NT2/D1 (cell line): ENCODE measurements around the gene COMMD2.

Experiments used
- DNase-seq: peaks from one replicate; pipeline ENCODE4 v3.0.0-alpha.2; 2011; ENCODE audit warnings: low read depth, low spot score
- H3K27me3 ChIP-seq: 2 replicates; pipeline ENCODE4 v1.6.0; 2011; ENCODE audit warnings: mild to moderate bottlenecking; ENCODE audit not compliant: insufficient read length, insufficient read depth
- H3K36me3 ChIP-seq: 2 replicates; pipeline ENCODE4 v1.6.1; 2011; ENCODE audit warnings: mild to moderate bottlenecking, low read length, mixed read lengths; ENCODE audit not compliant: insufficient read depth, insufficient read length
- H3K4me1 ChIP-seq: 2 replicates; pipeline ENCODE4 v1.5.1; 2011; ENCODE audit not compliant: insufficient read depth, insufficient read length
- H3K4me3 ChIP-seq: 2 replicates; pipeline ENCODE4 v1.5.1; 2011; ENCODE audit warnings: low read depth; ENCODE audit not compliant: insufficient read length
- H3K9ac ChIP-seq: 2 replicates; pipeline ENCODE4 v1.6.0; 2011; ENCODE audit warnings: low read depth; ENCODE audit not compliant: insufficient read length
- H3K9me3 ChIP-seq: 2 replicates; pipeline ENCODE4 v1.5.1; 2011; ENCODE audit warnings: mild to moderate bottlenecking, low read length; ENCODE audit not compliant: insufficient read depth
- SUZ12 ChIP-seq: IDR thresholded peaks from 2 replicates; pipeline ENCODE4 v1.6.1; 2011; ENCODE audit not compliant: insufficient read length, insufficient read depth; ENCODE audit errors: extremely low read depth
- YY1 ChIP-seq: IDR thresholded peaks from 2 replicates; pipeline ENCODE4 v1.6.1; 2011; ENCODE audit not compliant: insufficient read length, insufficient read depth
- ZNF274 ChIP-seq: IDR thresholded peaks from 2 replicates; pipeline ENCODE4 v1.6.1; 2011; ENCODE audit warnings: mild to moderate bottlenecking, low read depth, low read length

The COMMD2 gene

DNA sequence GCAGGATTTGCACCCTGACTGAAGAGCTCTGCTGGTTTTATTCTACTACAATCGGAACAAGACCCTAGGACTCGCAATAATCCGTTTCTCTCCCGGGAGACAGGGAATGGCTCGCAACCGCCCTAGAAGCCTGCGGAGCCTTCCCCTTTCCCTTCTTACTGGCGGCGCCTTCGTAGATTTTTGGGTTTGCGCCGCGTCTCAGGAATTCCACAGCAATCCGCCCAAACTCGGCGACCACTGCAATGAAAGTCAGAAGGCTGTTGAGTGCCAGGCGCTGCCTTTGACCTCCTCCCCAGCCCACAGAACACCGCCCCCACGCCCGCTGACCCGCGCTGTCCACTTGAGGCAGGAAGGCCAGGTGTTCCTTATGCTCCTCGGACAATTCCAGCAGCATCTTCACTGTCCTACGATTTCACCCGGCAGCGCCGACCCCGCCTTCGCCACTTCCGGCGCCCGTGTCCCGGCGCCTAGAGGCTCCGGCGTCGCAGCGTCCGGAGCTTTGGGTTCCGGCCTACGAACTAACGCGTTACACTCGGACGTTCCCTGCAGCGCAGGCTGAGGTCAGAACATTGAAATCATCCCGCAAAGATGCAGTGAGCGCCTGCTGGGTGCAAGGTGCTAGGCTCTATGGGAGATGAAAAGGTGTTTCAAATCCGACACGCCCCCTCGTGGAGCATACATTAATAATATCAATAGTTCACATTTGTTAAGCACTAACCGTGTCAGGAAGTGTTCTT, at the start of gene COMMD2:
Gene COMMD2, minus strand, starts transcription at position 439 of the 737 bp plus-strand sequence. Its CDS starts 45 bp downstream, at position 394.
- TF ChIP-seq SUZ12 (no peak), ZNF274 (no peak)
- peak within 1 kb of the TSS; percentile 96 for H3K9ac ChIP-seq
- no peaks in the 10 kb centered on the region for H3K27me3 ChIP-seq
- DNase-seq, result peak; percentile 81
- peaks cover 40% of the 10 kb centered on the region for H3K36me3 ChIP-seq
- no peaks in the 10 kb centered on the region for H3K4me1 ChIP-seq
- H3K9me3 ChIP-seq, result no peaks in the 10 kb centered on the region
- peak within 1 kb of the TSS; percentile 92 for H3K4me3 ChIP-seq

DNA sequence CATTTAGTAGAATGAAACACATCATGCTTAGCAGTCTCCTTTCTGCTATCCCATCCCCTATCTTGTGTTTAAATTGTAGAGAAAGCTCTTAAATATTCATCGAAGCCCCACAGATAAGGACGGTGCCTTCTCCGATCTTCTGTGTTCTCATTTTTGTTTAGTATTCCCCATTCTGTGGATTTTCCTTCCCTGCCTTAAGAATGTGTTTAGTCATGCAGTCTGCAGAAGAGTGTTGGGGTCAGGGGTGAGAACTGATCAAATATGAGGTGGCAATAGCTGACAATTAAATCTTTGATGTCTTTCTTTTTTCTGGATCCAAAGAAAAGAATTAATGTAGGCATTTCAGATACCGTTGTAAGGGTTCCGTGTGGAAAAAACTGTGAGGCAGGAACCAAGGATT, 49.4 kb upstream of the COMMD2 start:
- TF ChIP-seq YY1 (no peak), SUZ12 (no peak), ZNF274 (no peak)
- no peak for DNase-seq
- H3K4me3 ChIP-seq, result no peak overlapping the region
- no peak overlapping the region for H3K9ac ChIP-seq
- H3K27me3 ChIP-seq, result no peaks in the 10 kb centered on the region
- no peaks in the 10 kb centered on the region for H3K9me3 ChIP-seq
- no peaks in the 10 kb centered on the region for H3K4me1 ChIP-seq
- H3K36me3 ChIP-seq, result no peaks in the 10 kb centered on the region

DNA sequence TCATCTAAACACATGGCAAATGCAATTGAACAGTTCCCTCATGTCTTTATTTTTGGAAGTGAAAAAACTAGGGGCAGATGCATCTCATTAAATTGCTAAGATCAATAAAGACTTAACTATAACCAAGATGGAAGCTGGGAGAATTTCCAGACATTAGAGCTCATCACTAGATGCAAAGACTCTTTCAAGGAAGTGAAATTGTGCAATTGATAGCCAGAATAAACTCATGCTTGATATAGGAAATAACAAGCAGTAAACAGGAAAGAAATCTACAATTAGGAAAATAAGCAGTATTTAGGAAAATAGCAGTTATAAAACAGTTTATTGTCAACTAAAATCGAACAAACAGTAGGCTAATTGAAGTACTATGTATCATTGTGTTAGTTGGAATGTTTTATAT, 48.9 kb upstream of the COMMD2 start:
- Histone ChIP-seq H3K9me3 (no peaks in the 10 kb centered on the region), H3K4me1 (no peaks in the 10 kb centered on the region), H3K9ac (no peak overlapping the region), H3K36me3 (no peaks in the 10 kb centered on the region), H3K27me3 (no peaks in the 10 kb centered on the region), H3K4me3 (no peak overlapping the region)
- no peak for DNase-seq
- TF ChIP-seq SUZ12 (no peak), ZNF274 (no peak), YY1 (no peak)

DNA sequence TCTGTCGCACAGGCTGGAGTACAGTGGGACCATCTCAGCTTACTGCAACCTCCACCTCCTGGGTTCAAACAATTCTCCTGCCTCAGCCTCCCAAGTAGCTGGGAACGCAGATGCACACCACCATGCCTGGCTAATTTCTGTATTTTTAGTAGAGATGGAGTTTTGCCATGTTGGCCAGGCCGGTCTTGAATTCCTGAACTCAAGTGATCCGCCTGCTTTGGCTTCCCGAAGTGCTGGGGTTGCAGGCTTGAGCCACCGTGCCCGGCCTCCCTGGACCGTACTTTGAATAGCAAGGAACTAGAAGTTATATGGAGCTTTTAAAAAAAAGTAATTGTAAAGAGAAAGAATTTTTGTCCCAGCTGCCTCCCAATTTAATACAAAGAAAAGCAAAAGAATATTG, 48.4 kb upstream of the COMMD2 start:
- Histone ChIP-seq H3K4me3 (no peak overlapping the region), H3K9ac (no peak overlapping the region), H3K9me3 (no peaks in the 10 kb centered on the region), H3K36me3 (no peaks in the 10 kb centered on the region), H3K4me1 (no peaks in the 10 kb centered on the region), H3K27me3 (no peaks in the 10 kb centered on the region)
- TF ChIP-seq SUZ12 (no peak), ZNF274 (no peak), YY1 (no peak)
- DNase-seq, result no peak

DNA sequence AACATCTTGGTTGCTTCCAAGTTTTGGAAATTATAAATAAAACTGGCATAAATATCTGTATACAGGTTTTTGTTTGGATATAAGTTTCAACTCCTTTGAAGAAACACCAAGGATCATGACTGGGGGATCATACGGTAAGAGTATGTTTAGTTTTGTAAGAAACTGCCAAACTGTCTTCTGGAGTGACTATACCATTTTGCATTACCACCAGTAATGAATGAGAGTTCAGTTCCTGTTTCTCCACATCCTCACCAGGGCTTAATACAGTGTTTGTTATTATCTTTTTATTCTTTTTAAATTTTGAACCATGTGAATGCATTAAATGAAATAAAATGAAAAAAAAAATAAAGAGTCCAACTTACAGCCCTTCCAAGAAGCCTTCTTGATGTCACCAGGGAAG, 43.7 kb upstream of the COMMD2 start:
- Histone ChIP-seq H3K36me3 (no peaks in the 10 kb centered on the region), H3K4me3 (no peak overlapping the region), H3K9me3 (no peaks in the 10 kb centered on the region), H3K27me3 (no peaks in the 10 kb centered on the region), H3K9ac (no peak overlapping the region), H3K4me1 (no peaks in the 10 kb centered on the region)
- TF ChIP-seq ZNF274, result no peak
- TF ChIP-seq YY1, result no peak
- no peak for TF ChIP-seq SUZ12
- no peak for DNase-seq

DNA sequence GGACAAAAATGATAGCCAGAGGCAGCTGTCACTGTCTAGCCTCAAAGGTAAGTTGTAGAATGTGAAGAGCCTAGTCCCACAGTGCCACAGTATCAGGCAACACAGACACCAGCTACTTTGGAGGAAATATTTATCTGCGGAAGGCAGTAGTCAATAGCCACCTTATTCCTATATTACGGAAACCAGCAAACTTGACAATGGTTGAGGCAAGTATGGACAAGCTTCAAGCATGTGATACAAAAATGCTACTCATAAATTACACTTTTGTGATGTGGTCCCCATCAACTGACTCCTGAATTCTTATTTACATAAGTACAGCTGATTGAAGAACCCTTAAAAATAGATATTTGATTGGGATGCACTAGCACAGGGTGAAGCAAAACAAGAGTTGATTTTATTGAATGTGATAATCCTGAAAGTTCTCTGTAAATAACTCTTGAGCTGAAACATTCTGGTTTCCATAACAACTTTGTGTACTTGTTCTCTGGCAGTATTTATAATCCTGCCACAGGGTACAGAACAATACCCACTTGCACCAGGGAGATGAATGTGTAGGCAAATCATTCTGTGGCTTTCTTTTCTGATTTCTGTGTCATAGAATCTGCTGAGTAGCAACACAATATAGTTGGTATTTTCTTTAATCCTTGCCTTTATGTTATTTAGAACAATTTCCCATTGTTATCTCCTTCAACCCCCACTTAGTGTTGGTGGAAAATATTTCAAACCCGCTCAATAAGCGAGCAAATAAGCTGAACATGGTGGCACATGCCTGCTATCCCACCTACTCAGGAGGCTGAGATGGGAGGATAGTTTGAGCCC, 40.4 kb upstream of the COMMD2 start, which contains the start of gene ANKUB1:
Gene ANKUB1, minus strand, starts transcription at position 103 of the 819 bp plus-strand sequence. CDS start 188 bp downstream, outside the sequence.
- DNase-seq, result no peak
- Histone ChIP-seq H3K9me3 (no peaks in the 10 kb centered on the region), H3K27me3 (no peaks in the 10 kb centered on the region), H3K4me1 (no peaks in the 10 kb centered on the region), H3K4me3 (no peak within 1 kb of the TSS), H3K9ac (no peak within 1 kb of the TSS), H3K36me3 (no peaks in the 10 kb centered on the region)
- TF ChIP-seq ZNF274 (no peak), SUZ12 (no peak), YY1 (no peak)

DNA sequence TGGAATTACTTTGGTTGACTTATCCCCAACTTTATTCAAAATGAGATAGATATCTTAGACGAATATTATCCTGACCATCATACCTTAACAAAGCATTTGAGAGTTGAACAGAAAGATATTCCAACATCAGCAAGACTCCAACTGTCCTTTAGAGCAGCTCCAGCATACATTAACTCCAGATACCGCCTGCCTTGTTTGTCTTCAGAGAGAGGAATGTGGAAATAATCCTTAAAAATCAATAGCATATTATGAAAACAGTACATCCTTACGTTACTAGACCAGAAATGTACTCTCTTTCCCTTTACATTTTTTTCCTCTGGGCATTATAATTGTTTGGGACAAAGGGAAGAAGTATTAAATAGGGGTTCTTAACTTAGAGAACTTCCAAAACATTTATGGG, 38.4 kb upstream of the COMMD2 start:
- no peak for TF ChIP-seq YY1
- TF ChIP-seq SUZ12, result no peak
- TF ChIP-seq ZNF274, result no peak
- Histone ChIP-seq H3K9me3 (no peaks in the 10 kb centered on the region), H3K4me1 (no peaks in the 10 kb centered on the region), H3K36me3 (no peaks in the 10 kb centered on the region), H3K9ac (no peak overlapping the region), H3K4me3 (no peak overlapping the region), H3K27me3 (no peaks in the 10 kb centered on the region)
- no peak for DNase-seq
